ENCODE results near the gene HMGCS2. TPM values are rescaled to one million over a fixed set of nuclear protein-coding genes. Genes with fewer than 3 reads are reported as not detected.

HMGCS2 gene
- total RNA-seq, 1 experiment from 2014 or later: not detected

DNA sequence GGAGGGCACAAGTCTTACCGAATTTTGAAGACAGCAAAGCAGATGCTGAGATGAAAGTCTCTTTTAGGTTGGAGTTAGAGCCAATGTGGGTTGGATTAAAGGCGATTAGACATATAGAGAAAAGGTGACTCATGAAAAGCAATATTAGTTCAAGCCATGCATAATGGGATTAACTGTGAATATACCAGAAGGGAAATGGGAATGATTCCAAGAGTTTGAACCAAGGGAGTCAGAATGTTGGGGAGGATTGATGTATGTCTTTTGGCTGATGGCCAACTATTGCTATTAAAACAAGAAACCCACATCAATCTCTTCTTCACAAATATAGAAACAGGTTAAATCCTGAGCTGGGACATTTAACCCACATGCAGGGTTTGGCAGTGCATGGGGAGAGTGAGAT is 1.2 kb downstream of the HMGCS2 start:
- Mint-ChIP-seq H3K4me1 (ENCODE audit: low read depth, unreplicated experiment) (peaks cover 11% of the 10 kb centered on the region), H3K4me3 (ENCODE audit: low read depth, unreplicated experiment) (no peak overlapping the region), H3K27ac (ENCODE audit: unreplicated experiment) (no peak overlapping the region), H3K27me3 (ENCODE audit: unreplicated experiment) (no peaks in the 10 kb centered on the region), H3K36me3 (ENCODE audit: insufficient read depth, unreplicated experiment) (no peaks in the 10 kb centered on the region), H3K9me3 (ENCODE audit: low read depth, unreplicated experiment) (no peaks in the 10 kb centered on the region)
- CTCF ChIA-PET: no interaction called here
- DNase-seq: no peak
- TF ChIP-seq, protein P1, sequence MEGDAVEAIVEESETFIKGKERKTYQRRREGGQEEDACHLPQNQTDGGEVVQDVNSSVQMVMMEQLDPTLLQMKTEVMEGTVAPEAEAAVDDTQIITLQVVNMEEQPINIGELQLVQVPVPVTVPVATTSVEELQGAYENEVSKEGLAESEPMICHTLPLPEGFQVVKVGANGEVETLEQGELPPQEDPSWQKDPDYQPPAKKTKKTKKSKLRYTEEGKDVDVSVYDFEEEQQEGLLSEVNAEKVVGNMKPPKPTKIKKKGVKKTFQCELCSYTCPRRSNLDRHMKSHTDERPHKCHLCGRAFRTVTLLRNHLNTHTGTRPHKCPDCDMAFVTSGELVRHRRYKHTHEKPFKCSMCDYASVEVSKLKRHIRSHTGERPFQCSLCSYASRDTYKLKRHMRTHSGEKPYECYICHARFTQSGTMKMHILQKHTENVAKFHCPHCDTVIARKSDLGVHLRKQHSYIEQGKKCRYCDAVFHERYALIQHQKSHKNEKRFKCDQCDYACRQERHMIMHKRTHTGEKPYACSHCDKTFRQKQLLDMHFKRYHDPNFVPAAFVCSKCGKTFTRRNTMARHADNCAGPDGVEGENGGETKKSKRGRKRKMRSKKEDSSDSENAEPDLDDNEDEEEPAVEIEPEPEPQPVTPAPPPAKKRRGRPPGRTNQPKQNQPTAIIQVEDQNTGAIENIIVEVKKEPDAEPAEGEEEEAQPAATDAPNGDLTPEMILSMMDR (IDR thresholded peaks at IDR 0.05; ENCODE audit: unreplicated experiment): no peak
- intact Hi-C loops (cut with micrococcal nuclease; ENCODE audit: unreplicated experiment): no loop called here
- BruUV-seq (replicated peaks): no TSS peak

DNA sequence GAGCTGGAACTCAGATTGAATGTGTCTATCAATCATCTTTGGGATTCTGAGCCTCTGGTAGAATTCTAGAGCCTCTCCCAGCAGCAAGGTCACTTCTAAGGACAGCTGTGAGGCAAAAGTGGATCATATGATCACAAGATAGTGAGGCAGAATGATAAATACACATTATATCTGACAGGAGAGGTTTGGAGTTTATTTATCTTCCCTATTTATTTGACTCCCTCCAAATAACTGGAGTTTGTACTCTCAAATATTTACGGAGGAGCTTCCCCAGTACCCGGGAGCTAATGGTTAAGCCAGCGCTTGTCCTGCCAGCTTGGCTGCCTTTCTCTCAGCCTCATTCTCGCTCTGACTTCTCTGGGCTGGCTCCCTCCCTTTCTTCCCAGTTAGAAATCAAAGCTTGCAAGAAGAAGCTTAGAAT is 2.3 kb downstream of the HMGCS2 start:
- CTCF ChIA-PET: no interaction called here
- H3K4me1 Mint-ChIP-seq (ENCODE audit: low read depth, unreplicated experiment): peaks cover 11% of the 10 kb centered on the region
- no TSS peak for BruUV-seq (replicated peaks)
- H3K36me3 Mint-ChIP-seq (ENCODE audit: insufficient read depth, unreplicated experiment): no peaks in the 10 kb centered on the region
- H3K27me3 Mint-ChIP-seq (ENCODE audit: unreplicated experiment): no peaks in the 10 kb centered on the region
- no peak for DNase-seq
- intact Hi-C loops (cut with micrococcal nuclease; ENCODE audit: unreplicated experiment): no loop called here
- H3K9me3 Mint-ChIP-seq (ENCODE audit: low read depth, unreplicated experiment): no peaks in the 10 kb centered on the region
- TF ChIP-seq, protein P1 (IDR thresholded peaks at IDR 0.05; ENCODE audit: unreplicated experiment): no peak
- no peak overlapping the region for H3K4me3 Mint-ChIP-seq (ENCODE audit: low read depth, unreplicated experiment)
- no peak overlapping the region for H3K27ac Mint-ChIP-seq (ENCODE audit: unreplicated experiment)

DNA sequence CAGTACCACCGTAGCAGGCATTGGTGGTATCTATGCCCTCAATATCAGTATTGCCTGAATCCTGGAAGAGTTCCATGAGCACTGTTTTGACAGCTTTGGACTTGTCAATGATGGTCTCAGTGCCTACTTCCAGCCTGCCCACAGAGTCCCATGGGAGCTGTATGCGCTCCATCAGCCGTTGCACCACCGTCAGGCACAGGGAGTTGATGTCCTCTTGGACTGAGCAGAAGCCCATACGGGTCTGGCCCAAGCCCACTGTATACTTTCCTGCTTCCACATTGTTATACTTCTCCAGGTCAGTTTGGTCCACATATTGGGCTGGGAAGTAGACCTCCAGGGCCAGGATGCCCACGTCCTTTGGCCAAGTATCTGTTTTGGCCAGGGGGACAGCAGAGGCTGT is 4.5 kb downstream of the HMGCS2 start:
- Mint-ChIP-seq H3K27me3 (ENCODE audit: unreplicated experiment) (no peaks in the 10 kb centered on the region), H3K36me3 (ENCODE audit: insufficient read depth, unreplicated experiment) (no peaks in the 10 kb centered on the region), H3K4me1 (ENCODE audit: low read depth, unreplicated experiment) (peaks cover 11% of the 10 kb centered on the region), H3K4me3 (ENCODE audit: low read depth, unreplicated experiment) (no peak overlapping the region), H3K9me3 (ENCODE audit: low read depth, unreplicated experiment) (no peaks in the 10 kb centered on the region), H3K27ac (ENCODE audit: unreplicated experiment) (no peak overlapping the region)
- DNase-seq: no peak
- CTCF ChIA-PET: interaction anchor here (0.5 kb wide), 1 partner anchor 1782 kb away, joined by 3 read pairs; no protein-coding TSS in a partner anchor
- TF ChIP-seq, protein P1 (IDR thresholded peaks at IDR 0.05; ENCODE audit: unreplicated experiment): no peak
- intact Hi-C loops (cut with micrococcal nuclease; ENCODE audit: unreplicated experiment): no loop called here
- no TSS peak for BruUV-seq (replicated peaks)

DNA sequence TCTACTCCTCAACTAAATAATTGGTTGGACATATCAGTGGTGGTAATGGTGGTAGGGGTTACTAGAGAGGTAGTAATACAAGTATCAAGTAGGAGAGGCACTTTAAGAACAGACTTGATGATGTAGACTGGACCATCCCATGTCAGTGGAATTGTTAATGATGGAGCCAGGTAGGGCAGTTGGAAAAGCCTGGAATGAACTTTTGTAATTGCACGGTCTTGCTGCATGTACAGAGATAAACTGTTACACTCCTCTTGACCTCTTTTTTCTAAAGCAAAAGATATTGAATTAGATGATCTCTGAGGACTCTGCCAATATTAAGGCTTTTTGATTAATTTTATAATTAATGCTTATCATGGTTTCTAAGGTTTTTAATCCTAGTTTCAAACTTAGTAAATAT is 5.8 kb downstream of the HMGCS2 start:
- BruUV-seq (replicated peaks): no TSS peak
- Mint-ChIP-seq H3K9me3 (ENCODE audit: low read depth, unreplicated experiment) (no peaks in the 10 kb centered on the region), H3K36me3 (ENCODE audit: insufficient read depth, unreplicated experiment) (no peaks in the 10 kb centered on the region), H3K27ac (ENCODE audit: unreplicated experiment) (no peak overlapping the region), H3K27me3 (ENCODE audit: unreplicated experiment) (no peaks in the 10 kb centered on the region), H3K4me3 (ENCODE audit: low read depth, unreplicated experiment) (no peak overlapping the region), H3K4me1 (ENCODE audit: low read depth, unreplicated experiment) (peaks cover 11% of the 10 kb centered on the region)
- DNase-seq: no peak
- CTCF ChIA-PET: no interaction called here
- TF ChIP-seq, protein P1 (IDR thresholded peaks at IDR 0.05; ENCODE audit: unreplicated experiment): no peak
- intact Hi-C loops (cut with micrococcal nuclease; ENCODE audit: unreplicated experiment): no loop called here
